GM19240 (cell line): ENCODE measurements around the gene ACMSD.
"Not testable (repeated sequence)": the region's sequence is repeated elsewhere in the genome, so short reads cannot be mapped to it uniquely, and the experiment has no call there.

Experiments used
- DNase-seq: peaks from one replicate; pipeline ENCODE4 v3.0.0; 2011; ENCODE audit warnings: low spot score; ENCODE audit not compliant: insufficient read length

The ACMSD gene

GRCh38 chr2:134847582-134847981 is 9.2 kb downstream of the ACMSD start:
- not testable (repeated sequence) for DNase-seq

GRCh38 chr2:134852518-134852917 is 14.1 kb downstream of the ACMSD start:
- DNase-seq: no peak

- no peak for DNase-seq
These were observed 17.3 kb downstream of the ACMSD start for GRCh38 chr2:134855709-134856108.

DNA sequence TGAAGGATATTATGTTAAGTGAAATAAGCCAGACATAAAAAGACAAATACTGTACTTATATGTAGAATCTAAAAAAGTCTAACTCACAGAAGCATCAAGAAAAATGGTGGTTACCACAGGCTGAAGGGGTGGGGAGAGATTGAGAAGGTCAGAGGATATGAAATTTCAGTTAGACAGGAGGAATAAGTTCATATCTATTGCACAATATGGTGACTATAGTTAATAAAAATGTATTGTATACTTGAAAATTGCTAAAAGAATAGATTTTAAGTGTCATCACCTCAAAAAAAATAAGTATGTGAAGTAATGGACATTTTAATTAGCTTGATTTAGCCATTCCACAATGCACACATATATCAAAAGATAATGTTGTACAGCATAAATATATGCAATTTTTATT is 19.8 kb downstream of the ACMSD start:
- DNase-seq: no peak

DNA sequence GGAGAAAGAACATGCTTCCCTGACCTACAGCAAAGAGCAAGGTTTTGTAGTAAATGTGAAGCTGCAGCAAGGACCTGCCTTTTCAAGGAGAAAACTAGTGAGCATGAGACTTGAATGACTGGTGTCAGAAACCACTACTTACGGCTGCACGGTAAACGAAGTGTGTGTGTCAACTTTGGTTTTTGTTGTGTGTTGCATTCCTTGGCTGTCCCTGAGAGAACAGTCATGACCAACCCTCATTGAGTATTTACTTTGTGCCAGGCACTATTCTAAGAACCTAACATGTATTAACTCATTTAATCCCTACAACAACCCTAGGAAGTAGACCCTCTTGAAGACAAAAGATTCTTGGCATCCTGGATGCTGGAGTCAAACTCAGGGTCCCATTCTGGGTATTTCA is 22.8 kb downstream of the ACMSD start:
- DNase-seq: no peak

DNA sequence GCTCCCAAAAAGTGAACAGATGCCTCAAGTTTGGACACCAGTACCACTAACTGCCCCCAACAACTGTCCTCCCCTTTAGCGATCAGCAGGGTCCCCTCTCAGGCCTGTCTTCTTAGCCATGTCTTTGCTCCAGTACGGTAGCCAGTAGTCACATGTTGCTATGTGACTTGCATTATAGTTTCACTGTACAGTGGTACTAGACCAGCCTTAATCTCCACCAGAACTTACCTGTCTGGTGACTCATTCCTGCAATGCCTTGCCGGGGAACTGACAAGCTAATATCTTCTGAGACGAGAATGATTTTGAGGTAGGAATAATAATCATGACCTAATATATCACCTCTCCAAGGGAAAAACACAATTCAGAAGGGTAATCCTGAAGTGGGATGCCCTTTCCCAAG is 23.7 kb downstream of the ACMSD start:
- no peak for DNase-seq

DNA sequence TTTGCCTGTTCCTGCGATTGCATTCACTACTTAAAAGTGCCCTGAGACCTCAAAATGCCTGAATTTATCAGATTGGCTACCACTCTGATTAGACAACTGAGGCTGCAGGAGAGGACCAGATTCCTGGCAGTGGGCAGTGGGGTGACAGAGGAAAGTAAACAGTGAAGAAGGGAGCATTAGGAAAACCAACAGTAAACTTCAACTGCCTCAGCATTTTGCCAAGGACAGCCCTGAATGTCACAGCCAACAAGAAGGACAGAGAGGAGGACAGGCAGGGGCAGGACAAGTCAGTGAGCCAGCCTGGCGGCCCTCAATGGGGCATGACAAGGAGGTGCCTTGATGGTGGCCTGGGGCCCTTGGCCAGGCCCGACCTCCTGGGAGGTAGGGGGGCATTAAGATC is 24.3 kb downstream of the ACMSD start:
- DNase-seq: no peak

GRCh38 chr2:134863446-134863845 is 25.0 kb downstream of the ACMSD start:
- no peak for DNase-seq

GRCh38 chr2:134865067-134865787 is 26.8 kb downstream of the ACMSD start:
- no peak for DNase-seq

- no peak for DNase-seq
These were observed 28.2 kb downstream of the ACMSD start for GRCh38 chr2:134866498-134867099.

GRCh38 chr2:134869946-134870736 is 31.7 kb downstream of the ACMSD start:
- DNase-seq: no peak

DNA sequence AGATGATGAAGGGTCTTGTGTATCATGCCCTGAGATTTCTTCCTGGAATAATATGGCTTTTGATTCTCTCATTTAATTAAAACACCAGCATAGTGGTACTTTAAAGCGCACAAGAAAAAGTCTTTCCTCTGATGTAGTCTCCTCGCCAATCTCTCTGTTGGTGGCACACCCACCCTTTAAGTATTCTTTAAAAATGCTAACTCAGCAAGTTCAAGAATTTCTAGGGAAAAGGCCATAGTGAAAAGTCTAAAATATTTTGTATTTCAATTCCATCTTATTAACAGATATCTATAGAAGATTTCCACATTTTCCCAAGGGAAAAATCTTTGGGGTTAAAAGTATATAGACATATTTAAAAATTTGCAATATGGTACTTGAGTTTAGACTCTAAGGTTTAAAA is 34.7 kb downstream of the ACMSD start:
- no peak for DNase-seq

GRCh38 chr2:134875309-134875708 is 36.9 kb downstream of the ACMSD start:
- DNase-seq: no peak

GRCh38 chr2:134882773-134883172 is 44.4 kb downstream of the ACMSD start:
- DNase-seq: no peak

DNA sequence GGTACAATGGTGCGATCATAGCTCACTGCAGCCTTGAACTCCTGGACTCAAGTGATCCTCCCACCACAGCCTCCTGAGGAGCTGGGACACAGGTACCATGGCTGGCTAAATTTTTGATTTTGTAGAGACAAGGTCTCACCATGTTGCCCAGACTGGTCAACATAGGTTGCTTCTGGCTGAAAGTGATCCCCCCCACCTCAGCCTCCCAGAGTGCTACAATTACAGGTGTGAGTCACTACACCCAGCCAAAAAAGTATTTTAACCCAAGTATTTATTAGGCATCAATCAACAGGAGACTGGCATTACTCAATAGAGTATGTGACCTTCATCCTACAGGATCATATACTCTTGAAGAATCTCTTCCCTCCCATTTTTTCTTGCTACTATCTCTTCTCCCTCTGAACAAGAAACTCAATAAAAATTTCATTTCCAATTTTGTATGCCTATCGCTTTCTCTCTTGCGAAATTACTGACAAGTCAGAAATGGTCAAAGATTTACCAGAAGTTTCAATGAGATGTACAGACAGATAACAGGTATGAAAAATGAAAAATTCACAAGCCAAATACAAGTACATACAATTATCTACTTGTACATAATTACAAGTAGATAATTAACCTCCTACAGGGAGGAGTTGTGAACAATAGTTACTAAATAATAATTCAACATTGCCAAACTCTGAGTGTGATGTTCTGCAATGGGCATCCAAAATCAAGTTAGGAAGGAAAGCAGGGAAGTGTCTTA is 45.3 kb downstream of the ACMSD start:
- DNase-seq: no peak

DNA sequence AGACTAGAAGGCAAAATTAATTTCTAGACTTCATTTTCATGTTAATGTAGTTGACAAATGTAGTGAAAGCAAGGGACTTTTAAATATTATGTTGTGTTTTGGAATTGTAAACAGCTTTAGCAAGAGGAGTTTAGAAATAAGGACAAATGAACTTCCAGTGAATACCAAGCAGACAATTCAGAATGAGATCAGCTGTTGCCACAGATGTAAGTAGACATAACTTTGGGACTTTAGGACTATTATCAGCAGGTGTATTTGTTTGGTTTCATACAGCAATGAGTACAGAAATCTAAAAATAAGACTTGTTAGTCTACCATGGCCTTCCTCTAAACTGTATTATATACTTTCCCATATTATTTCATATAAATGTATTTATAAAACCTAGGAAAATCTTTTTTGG is 46.0 kb downstream of the ACMSD start:
- no peak for DNase-seq

- no peak for DNase-seq
These were observed 54.0 kb downstream of the ACMSD start for GRCh38 chr2:134892282-134893035.

DNA sequence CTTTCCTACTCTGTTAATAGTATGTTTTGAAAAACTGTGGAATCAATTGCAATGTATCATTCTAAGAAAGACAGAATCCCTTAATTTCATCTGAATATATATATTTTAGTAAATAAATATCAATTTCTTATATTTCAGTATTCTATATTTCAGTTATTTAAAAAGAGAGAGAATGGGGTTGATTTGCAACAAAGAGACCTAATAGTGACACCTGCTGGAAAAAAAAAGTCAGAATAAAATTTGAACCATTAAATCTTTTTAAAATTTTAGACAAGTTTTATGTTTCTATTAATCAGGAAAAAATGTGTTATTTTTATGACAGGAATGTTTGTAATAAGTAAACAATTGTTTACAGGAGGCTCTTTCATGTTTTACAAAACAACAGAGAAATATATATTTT is 59.5 kb downstream of the ACMSD start:
- DNase-seq: no peak

DNA sequence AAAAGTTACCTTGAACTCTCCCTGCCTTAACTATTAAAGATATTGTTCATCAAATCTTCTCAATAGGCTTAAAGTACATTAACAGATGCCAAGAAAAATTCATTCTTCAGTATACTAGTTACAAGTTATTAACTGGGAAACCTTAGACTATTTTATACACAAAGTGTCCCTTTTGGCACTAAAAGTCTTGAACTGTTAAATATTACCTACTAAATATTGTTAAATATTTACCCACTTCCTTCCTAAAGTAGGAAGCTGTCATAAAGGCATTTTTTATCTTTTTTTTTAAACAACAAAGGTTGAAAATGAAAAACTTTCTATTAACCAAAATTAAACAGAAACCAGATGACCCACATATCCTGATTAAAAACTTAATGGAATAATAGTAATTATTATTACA is 60.8 kb downstream of the ACMSD start:
- DNase-seq: no peak

DNA sequence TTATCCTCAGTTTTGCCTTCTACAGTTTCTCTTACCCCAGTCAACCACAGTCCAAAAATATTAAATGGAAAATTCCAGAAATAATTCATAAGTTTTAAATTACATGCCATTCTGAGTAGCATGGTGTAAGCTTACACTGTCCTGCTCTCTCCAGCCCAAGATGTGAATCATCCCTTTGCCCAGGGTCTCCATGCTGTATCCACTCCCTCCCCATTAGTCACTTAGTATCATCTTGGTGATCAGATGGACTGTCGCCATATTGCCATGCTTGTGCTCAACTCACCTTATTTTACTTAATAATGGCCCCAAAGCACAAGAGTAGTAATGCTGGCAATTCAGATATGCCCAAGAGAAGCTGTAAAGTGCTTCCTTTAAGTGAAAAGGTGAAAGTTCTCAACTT is 61.7 kb downstream of the ACMSD start:
- no peak for DNase-seq

GRCh38 chr2:134903701-134904100 is 65.3 kb downstream of the ACMSD start:
- DNase-seq: not testable (repeated sequence)
